T-helper 1 cell treated with Interleukin-12 subunit alpha and Interleukin-12 subunit beta and Interleukin-4 antibody, amounts not matched to agents 30 μg/mL and 1 μg/mL, for 36 hours (primary cell): ENCODE results near the gene NPLOC4.

Experiments used
- H3K27ac Mint-ChIP-seq: one replicate; pipeline ENCODE4 v1.8.0; 2021; ENCODE audit warnings: mild to moderate bottlenecking, mixed read lengths
- H3K27me3 Mint-ChIP-seq: one replicate; pipeline ENCODE4 v1.8.0; 2021; ENCODE audit warnings: low read depth, mixed read lengths
- H3K36me3 Mint-ChIP-seq: one replicate; pipeline ENCODE4 v1.8.0; 2021; ENCODE audit warnings: low read depth, mixed read lengths
- H3K4me1 Mint-ChIP-seq: one replicate; pipeline ENCODE4 v1.8.0; 2021; ENCODE audit warnings: low read depth, mixed read lengths
- H3K4me3 Mint-ChIP-seq: one replicate; pipeline ENCODE4 v1.8.0; 2021; ENCODE audit warnings: mild to moderate bottlenecking, moderate library complexity, mixed read lengths
- H3K9me3 Mint-ChIP-seq: one replicate; pipeline ENCODE4 v1.8.0; 2021; ENCODE audit warnings: mixed read lengths

The NPLOC4 gene

DNA sequence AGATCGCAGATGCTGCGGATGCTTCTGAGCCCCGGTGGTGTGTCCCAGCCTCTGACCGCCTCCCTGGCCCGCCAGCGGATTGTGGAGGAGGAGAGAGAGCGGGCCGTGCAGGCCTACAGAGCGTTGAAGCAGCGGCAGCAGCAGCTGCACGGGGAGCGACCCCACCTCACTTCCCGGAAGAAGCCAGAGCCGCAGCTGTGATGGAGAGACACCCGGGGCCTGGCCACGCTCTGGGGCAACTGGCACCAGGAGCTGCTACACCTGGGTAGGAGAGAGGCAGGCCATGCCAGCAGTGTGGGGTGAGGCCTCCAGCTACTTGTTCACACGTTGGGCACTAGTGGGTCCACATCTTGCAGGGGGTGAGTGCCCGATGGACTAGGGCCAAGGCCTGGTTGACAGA is 35.6 kb upstream of the NPLOC4 start:
- H3K27ac Mint-ChIP-seq, result no peak overlapping the region
- H3K9me3 Mint-ChIP-seq, result no peaks in the 10 kb centered on the region
- no peaks in the 10 kb centered on the region for H3K27me3 Mint-ChIP-seq
- peaks cover 14% of the 10 kb centered on the region for H3K4me1 Mint-ChIP-seq
- H3K36me3 Mint-ChIP-seq, result peaks cover 18% of the 10 kb centered on the region
- no peak overlapping the region for H3K4me3 Mint-ChIP-seq

DNA sequence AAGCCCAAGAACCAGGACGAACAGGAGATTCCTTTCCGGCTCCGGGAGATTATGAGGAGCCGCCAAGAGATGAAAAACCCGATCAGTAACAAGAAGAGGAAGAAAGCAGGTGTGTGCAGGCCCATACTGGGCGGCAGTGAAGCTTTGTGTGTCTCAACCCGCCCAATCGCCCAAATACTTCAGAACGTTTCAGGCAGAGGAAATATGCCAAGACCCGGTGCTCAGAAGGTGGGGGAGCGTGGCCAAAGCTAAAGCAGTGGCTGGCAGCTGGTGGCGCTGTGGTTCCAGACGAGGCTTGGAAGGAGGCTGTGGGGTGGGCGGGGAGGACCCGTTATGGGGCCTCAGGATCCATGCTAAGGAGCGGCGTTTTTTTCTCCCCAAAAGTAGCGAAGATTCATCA is 30.8 kb upstream of the NPLOC4 start:
- H3K27ac Mint-ChIP-seq, result peak overlapping the region; percentile 19
- H3K36me3 Mint-ChIP-seq, result peaks cover 32% of the 10 kb centered on the region
- H3K9me3 Mint-ChIP-seq, result no peaks in the 10 kb centered on the region
- peaks cover 26% of the 10 kb centered on the region for H3K4me1 Mint-ChIP-seq
- H3K4me3 Mint-ChIP-seq, result peak overlapping the region; percentile 90
- no peaks in the 10 kb centered on the region for H3K27me3 Mint-ChIP-seq

DNA sequence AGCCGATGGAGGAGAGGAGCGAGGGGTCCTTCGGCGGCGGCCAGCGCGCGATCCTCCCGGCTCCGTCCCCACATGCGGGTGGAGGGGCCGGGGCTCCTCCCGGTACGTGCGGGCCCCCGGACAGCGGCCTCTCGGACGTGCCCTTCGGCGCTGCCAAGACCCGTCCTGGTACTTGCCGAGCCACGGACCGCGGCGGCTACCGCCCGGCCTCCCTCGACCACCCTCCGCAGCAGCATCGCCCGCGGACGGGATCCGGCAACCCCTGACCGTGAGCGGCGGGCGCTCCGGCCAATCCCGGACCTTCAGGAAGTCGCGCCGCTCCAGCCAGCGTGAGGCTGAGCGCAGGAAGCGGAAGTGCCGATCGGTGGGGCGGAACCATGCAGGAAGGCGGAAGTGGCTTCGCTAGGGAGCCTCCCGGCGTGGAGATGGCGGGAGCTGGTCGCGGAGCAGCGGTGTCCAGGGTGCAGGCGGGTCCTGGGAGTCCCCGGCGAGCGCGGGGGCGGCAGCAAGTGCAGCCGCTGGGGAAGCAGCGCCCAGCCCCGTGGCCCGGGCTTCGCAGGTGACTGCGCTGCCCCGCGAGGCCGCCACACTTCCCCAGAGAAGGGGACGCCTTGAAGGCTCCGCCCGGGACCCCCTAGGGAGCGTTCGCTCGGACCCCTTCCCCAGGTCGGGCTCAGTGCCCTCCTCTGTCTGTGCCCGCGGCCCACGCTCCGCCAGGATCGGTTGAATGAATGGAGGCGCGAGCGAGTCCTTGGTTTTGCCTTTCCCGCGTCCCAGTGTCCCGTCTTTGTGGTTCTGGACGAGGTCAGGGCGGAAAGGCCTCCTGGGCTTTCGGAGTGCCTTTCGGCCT is 29.7 kb upstream of the NPLOC4 start, which contains the start of the genes CCDC137 and OXLD1:
CCDC137 (plus strand) TSS at position 396 of the 850 bp plus-strand sequence; CDS start at position 426, 30 bp downstream.
OXLD1 (minus strand) TSS at position 264 of the 850 bp plus-strand sequence; CDS start at position 236, 28 bp downstream.
- no peaks in the 10 kb centered on the region for H3K27me3 Mint-ChIP-seq
- H3K4me3 Mint-ChIP-seq, result peak within 1 kb of the TSS; percentile 98
- peaks cover 28% of the 10 kb centered on the region for H3K4me1 Mint-ChIP-seq
- H3K27ac Mint-ChIP-seq, result peak within 1 kb of the TSS; percentile 94
- no peaks in the 10 kb centered on the region for H3K9me3 Mint-ChIP-seq
- H3K36me3 Mint-ChIP-seq, result peaks cover 30% of the 10 kb centered on the region

DNA sequence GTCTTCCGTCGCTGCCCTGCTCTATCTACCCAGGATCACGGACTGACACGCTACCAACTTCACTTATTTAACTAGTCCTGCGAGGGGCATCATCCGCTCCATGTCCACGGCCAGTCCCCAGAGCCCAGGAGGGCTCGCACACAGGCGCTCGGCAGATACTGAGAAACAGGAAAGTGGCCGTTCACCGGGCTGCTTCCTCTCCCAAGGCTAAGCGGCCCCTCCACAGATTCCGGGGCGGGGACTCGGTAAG is 29.1 kb upstream of the NPLOC4 start:
- peaks cover 25% of the 10 kb centered on the region for H3K4me1 Mint-ChIP-seq
- peaks cover 26% of the 10 kb centered on the region for H3K36me3 Mint-ChIP-seq
- H3K27ac Mint-ChIP-seq, result peak overlapping the region; percentile 94

DNA sequence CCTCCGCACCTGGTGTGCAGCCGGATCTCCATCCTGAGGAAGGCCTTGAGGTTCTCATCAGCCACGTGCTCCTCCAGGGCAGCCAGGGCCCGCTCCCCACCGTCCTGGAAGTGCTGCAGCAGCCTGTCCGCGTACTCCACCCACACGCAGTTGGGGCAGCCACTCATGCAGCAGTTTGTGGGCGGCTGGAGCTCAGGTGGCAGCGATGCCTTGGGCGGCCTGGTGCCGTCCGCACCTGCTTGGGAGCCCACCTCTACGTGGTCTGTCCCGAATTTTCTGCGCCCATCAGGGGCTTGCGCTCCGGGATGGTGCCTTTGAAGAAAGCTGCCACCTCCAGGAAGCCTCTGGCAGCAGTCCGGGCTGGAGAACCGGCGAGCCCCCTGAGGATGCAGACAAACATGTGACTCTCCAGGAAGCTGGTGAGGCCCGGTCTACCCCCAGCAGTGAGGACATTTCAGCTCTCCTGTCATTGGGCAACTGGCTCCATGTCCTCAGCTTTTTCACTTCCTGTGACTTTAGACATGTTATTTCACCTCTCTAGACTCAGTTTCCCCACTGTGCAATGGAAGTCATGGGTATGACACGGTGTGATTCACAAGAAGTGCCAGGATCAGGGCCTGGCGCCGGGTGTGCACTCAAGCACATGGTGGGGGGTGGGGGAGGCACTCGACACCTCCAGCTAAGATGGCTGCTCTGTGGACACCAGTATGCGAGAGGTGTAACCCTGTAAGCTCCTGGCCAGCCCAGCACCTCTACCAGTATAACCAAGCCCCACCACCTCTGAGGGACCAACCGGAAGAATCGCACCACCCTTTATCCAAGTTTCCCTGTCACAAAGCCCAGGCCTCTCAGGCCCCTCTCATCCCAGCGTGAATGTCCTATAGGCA is 28.5 kb upstream of the NPLOC4 start:
- H3K27ac Mint-ChIP-seq, result peak overlapping the region; percentile 94
- peak overlapping the region; percentile 98 for H3K4me3 Mint-ChIP-seq
- H3K9me3 Mint-ChIP-seq, result no peaks in the 10 kb centered on the region
- peaks cover 26% of the 10 kb centered on the region for H3K36me3 Mint-ChIP-seq
- H3K27me3 Mint-ChIP-seq, result no peaks in the 10 kb centered on the region
- peaks cover 25% of the 10 kb centered on the region for H3K4me1 Mint-ChIP-seq

More for the DNA sequence above, 29.1 kb upstream of the NPLOC4 start:
- Mint-ChIP-seq H3K4me3 (peak overlapping the region; percentile 98), H3K27me3 (no peaks in the 10 kb centered on the region), H3K9me3 (no peaks in the 10 kb centered on the region)

DNA sequence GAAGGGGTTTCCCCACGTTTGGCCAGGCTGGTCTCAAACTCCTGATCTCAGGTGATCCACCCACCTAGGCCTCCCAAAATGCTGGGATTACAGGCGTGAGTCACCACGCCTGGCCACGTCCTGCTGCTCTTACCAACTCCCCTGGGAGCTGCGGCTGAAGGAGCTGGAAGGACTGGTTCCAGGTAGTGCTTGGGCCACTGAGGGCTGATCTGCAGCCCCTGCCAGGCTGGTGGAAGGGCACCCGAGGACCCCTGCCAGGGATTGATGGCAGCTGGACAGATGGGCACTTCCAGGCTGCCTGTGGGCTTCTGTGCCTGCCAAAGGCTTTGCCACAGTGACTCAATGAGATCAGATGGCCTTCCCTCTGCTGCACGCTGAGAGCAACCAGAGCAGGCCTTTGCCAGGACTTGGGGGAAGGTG is 27.1 kb upstream of the NPLOC4 start:
- Mint-ChIP-seq H3K9me3 (no peaks in the 10 kb centered on the region), H3K4me1 (peaks cover 25% of the 10 kb centered on the region), H3K27ac (peak overlapping the region; percentile 41), H3K4me3 (no peak overlapping the region), H3K36me3 (peaks cover 21% of the 10 kb centered on the region), H3K27me3 (no peaks in the 10 kb centered on the region)

DNA sequence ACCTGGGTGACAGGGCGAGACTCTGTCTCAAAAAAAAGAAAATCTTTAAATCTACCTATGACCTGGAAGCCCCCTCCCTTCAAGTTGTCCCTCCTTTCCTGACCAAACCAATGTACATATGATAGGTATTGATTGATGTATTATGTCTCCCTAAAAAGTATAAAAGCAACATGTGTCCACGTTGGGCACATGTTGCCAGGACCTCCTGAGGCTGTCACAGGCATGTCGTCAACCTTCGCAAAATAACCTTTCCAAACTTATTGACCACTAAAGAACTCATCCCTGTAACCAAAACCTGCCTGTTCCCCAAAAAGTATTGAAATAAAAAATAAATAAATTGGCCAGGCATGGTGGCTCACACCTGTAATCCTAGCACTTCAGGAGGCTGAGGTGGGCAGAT is 25.1 kb upstream of the NPLOC4 start:
- Mint-ChIP-seq H3K9me3 (no peaks in the 10 kb centered on the region), H3K4me1 (peaks cover 17% of the 10 kb centered on the region), H3K27ac (no peak overlapping the region), H3K4me3 (no peak overlapping the region), H3K27me3 (no peaks in the 10 kb centered on the region), H3K36me3 (peaks cover 14% of the 10 kb centered on the region)

DNA sequence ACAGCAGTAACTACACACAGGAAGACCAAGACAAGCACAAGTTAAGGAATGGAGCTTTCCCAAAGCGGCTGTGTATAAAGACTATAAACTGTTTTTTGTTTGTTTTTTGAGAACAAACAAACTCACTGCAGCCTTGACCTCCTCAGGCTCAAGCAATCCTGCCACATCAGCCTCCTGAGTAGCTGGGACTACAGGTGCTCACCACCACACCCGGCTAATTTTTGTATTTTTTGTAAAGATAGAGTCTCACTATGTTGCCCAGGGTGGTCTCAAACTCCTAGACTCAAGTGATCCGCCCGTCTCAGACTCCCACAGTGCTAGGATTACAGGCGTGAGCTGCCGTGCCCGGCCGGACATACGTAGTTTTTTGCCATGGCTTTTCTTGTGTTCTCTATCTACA is 23.5 kb upstream of the NPLOC4 start:
- Mint-ChIP-seq H3K36me3 (peaks cover 7% of the 10 kb centered on the region), H3K4me3 (no peak overlapping the region), H3K4me1 (peaks cover 14% of the 10 kb centered on the region), H3K9me3 (no peaks in the 10 kb centered on the region), H3K27ac (no peak overlapping the region), H3K27me3 (no peaks in the 10 kb centered on the region)

DNA sequence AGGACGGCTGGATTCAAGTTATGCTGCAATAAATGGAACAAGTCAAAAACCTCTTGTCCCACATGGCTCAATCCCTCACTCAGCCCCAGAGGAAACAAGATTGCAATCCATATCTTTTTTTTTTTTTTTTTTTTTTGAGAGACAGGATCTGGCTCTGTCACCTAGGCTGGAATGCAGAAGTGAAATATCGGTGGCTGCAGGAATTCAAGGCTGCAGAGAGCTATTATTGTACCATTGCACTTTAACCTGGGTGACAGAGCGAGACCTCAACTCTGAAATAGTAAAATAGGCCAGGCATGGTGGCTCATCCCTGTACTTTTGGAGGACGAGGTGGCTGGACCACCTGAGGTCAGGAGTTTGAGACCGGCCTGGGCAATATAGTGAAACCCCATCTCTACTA is 22.1 kb upstream of the NPLOC4 start:
- Mint-ChIP-seq H3K27me3 (no peaks in the 10 kb centered on the region), H3K4me1 (peaks cover 13% of the 10 kb centered on the region), H3K36me3 (peaks cover under 1% of the 10 kb centered on the region), H3K9me3 (no peaks in the 10 kb centered on the region), H3K4me3 (no peak overlapping the region), H3K27ac (no peak overlapping the region)

DNA sequence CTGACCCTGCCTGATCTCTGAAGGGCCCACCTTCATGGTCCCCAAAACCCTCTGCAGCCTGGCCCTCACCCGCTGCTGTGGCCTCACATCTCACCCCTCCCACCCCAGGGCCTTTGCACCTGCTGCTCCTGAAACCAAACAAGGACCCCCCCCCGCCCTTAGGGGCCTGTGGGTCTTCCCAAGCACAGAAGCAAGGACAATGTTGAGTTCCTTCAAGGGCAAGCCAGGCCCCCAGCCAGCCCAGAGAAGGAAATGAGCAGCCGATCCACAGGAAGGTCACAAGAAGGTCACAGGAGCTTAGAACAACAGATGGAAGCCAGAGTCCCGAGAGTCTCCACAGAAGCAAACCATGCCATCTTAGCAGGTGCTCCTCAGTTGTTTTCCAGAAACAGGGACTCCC is 19.9 kb upstream of the NPLOC4 start:
- peaks cover 2% of the 10 kb centered on the region for H3K27me3 Mint-ChIP-seq
- H3K27ac Mint-ChIP-seq, result peak overlapping the region; percentile 20
- H3K9me3 Mint-ChIP-seq, result no peaks in the 10 kb centered on the region
- peaks cover 12% of the 10 kb centered on the region for H3K4me1 Mint-ChIP-seq
- peaks cover under 1% of the 10 kb centered on the region for H3K36me3 Mint-ChIP-seq
- no peak overlapping the region for H3K4me3 Mint-ChIP-seq

DNA sequence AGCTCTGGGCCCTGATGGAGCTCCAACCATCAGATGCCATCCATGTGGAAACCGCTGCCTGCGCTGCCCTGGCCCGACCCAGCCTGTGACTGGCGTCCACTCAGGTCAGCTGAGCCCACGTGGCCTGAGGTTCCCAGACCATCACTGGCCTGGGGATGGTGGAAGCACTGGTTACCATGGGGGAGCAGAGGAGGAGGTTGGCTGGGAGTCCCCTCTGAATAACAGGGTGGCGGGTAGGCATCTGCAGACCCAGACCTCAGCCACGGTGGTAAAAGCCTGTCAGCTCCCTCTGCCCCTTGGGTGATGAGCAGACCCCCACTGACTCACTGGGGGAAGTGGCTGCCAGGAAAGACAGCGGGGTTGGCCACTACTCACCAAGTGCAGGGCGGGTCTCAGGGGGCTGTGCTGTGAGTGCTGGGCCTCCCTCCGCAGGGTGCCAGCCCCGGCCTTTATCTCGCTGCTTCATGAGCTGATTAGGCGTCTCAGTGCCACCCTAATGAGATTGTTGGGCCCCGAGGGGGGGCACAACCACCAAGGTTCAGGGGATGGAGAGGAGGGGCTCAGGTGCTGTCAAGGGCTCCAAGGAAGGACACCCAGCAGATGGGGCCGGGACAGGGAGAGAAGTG is 19.3 kb upstream of the NPLOC4 start, which contains the start of gene PDE6G:
PDE6G (minus strand) TSS at position 425 of the 626 bp plus-strand sequence. CDS start 3,237 bp downstream, outside the sequence.
- H3K27ac Mint-ChIP-seq, result peak within 1 kb of the TSS; percentile 20
- H3K4me3 Mint-ChIP-seq, result no peak within 1 kb of the TSS
- peaks cover 12% of the 10 kb centered on the region for H3K4me1 Mint-ChIP-seq
- H3K36me3 Mint-ChIP-seq, result peaks cover 3% of the 10 kb centered on the region
- H3K9me3 Mint-ChIP-seq, result no peaks in the 10 kb centered on the region
- H3K27me3 Mint-ChIP-seq, result peaks cover 4% of the 10 kb centered on the region

DNA sequence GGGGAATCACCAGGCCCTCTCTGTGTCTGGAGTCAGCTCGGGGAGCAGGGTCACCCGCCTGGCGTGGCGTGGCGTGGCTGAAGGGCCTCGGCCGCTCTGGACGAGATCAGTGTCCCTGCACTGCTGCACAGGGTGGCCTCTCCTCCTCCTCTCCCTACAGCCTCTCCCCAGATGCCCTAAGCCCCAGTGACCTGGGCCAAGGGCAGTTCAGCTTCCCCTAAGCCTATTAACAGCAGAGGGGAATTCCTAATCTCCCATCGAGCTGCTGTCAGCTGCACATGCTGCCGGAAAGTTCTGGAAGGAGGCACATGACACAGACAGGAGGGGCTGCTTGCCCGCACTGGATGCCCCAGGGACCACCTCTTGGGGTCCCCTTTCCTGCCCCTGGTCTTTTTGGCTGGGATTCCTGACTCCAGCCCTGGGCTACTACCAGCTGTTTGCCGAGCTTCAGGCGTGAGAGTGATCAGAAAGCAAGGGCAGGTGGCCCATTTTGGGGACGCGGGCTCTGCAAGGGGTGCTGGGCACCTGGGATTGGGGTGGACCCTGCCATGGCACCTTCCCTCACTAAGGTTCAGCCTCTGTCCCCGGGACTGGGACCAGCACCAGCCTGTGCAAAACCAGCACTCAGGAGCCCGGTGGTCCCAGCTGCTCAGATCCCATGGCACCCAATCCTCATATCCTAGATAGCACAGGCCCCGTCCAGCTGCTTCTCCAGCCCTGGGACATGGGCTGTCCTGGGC is 18.6 kb upstream of the NPLOC4 start:
- no peak overlapping the region for H3K4me3 Mint-ChIP-seq
- peaks cover 3% of the 10 kb centered on the region for H3K36me3 Mint-ChIP-seq
- no peaks in the 10 kb centered on the region for H3K9me3 Mint-ChIP-seq
- peaks cover 4% of the 10 kb centered on the region for H3K27me3 Mint-ChIP-seq
- no peak overlapping the region for H3K27ac Mint-ChIP-seq
- H3K4me1 Mint-ChIP-seq, result peaks cover 12% of the 10 kb centered on the region

DNA sequence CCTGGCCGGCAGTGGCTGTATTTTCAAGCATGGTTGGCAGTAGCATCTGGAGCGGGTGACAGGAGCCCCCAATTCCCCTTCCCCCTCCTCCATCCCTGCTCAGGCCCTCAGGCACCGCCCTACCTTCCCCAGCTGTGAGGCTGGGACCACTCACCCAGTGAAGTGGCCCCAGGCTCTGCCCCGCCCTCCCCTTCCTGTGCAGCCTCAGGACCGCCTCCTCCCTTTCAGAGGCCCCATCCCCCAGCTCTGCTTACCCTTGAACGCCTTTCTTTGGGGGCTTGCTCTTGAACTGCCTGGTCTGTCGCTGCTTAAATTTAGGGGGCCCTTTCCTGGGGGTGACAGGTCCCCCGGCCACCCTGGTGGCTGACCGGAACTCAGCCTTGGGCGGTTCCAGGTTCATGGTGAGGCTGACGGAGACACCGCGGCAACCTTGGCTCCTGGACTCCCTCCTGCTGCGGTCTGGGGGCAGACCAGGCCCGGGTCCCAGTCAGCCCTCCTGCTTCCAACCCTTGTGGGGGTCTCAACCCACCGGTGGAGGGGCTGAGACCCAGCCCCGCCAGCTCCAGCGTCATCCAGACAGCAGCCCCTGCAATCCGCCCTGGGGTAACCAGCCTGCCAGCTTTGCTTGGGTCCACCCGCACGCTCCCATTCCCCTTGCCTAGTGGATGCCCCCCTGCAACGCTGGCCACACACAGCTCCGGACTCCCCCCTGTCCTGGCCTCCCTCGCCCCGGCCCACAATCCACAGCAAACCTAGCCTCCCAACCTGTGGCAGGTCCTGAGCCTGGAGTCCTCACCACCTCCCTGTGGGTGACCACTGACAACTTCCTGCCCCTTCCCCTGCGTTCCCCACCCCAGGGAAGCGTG is 16.2 kb upstream of the NPLOC4 start:
- Mint-ChIP-seq H3K36me3 (peaks cover 3% of the 10 kb centered on the region), H3K4me3 (peak overlapping the region; percentile 87), H3K27me3 (peaks cover 14% of the 10 kb centered on the region), H3K4me1 (peaks cover 12% of the 10 kb centered on the region), H3K9me3 (no peaks in the 10 kb centered on the region), H3K27ac (peak overlapping the region; percentile 77)
